Panc1 (cell line): Measurements from ENCODE around the gene CBLL1. TPM values are rescaled to one million over a fixed set of nuclear protein-coding genes. Genes with fewer than 3 reads are reported as not detected.

Experiments used
- ATAC-seq: fragments of 200-7000 bp; cut with Tn5 transposase; 2 replicates; pipeline ENCODE4 v1.9.1; 2020; ENCODE audit warnings: mild to moderate bottlenecking, moderate library complexity
- BruUV-seq: library from RNA; stranded (reverse); fragments of 400-500 nt; replicated peaks from 2 replicates; lab custom pipeline; 2021; lab: Mats Ljungman, UMichigan
- CTCF ChIA-PET: fragments of 300-600 bp; sonication (Branson Sonifier 250); formaldehyde crosslinking; loops from one replicate; lab custom pipeline; 2022; ENCODE audit warnings: antibody characterized with exemption; lab: Charles Lee
- POLR2A ChIA-PET: fragments of 300-600 bp; sonication (Branson Sonifier 250); formaldehyde crosslinking; loops from one replicate; lab custom pipeline; 2022; ENCODE audit warnings: antibody characterized with exemption; lab: Charles Lee
- DNase-seq: peaks from one replicate; pipeline ENCODE4 v3.0.0-alpha.2; 2010; ENCODE audit warnings: low read depth, low spot score
- H3K27ac ChIP-seq: 2 replicates; pipeline ENCODE4 v1.5.1; 2011; ENCODE audit warnings: mild to moderate bottlenecking, low read length, inconsistent platforms
- H3K27me3 ChIP-seq: fragments of 200-500 bp; sonication (Bioruptor generic); 2 replicates; pipeline ENCODE4 v1.6.0; 2014; ENCODE audit warnings: low read length, inconsistent platforms; ENCODE audit not compliant: control insufficient read depth, insufficient read depth
- H3K36me3 ChIP-seq: fragments of 200-500 bp; sonication (Bioruptor generic); 2 replicates; pipeline ENCODE4 v1.5.1; 2014; ENCODE audit warnings: inconsistent platforms, mild to moderate bottlenecking, low read length, moderate library complexity; ENCODE audit not compliant: control insufficient read depth, insufficient read depth
- H3K4me1 ChIP-seq: 2 replicates; pipeline ENCODE4 v1.5.1; 2011; ENCODE audit warnings: inconsistent platforms, mild to moderate bottlenecking, low read length, moderate library complexity; ENCODE audit not compliant: control insufficient read depth, insufficient read depth
- H3K4me3 ChIP-seq, 2 experiments: 2 replicates each; pipeline ENCODE4 v1.5.1; 2011 to 2012; ENCODE audit warnings: low read depth in 2 of 2, low read length in 2 of 2, mild to moderate bottlenecking in 2 of 2, inconsistent platforms in 1 of 2, moderate library complexity in 1 of 2
- H3K9me3 ChIP-seq: fragments of 200-500 bp; sonication (Bioruptor generic); 2 replicates; pipeline ENCODE4 v1.5.1; 2014; ENCODE audit warnings: low read depth, mild to moderate bottlenecking, inconsistent platforms, low read length, moderate library complexity; ENCODE audit not compliant: control insufficient read depth, insufficient read depth
- CTCF ChIP-seq: fragments of 450-650 bp; IDR thresholded peaks from 2 replicates; pipeline ENCODE4 v1.5.1; 2017; ENCODE audit warnings: mild to moderate bottlenecking
- POLR2AphosphoS5 ChIP-seq: IDR thresholded peaks from 2 replicates; pipeline ENCODE4 v1.6.1; 2012; ENCODE audit warnings: mild to moderate bottlenecking, low read depth, low read length, moderate library complexity
- REST ChIP-seq, 2 experiments: IDR thresholded peaks; 2 replicates each; pipeline ENCODE4 v1.6.1; 2011 to 2012; ENCODE audit warnings: low read depth in 2 of 2, control low read depth in 1 of 2, low read length in 1 of 2, mild to moderate bottlenecking in 1 of 2, moderate library complexity in 1 of 2; ENCODE audit not compliant: insufficient read depth in 1 of 2
- SIN3A ChIP-seq: IDR thresholded peaks from 2 replicates; pipeline ENCODE4 v1.6.1; 2012; ENCODE audit warnings: low read depth, mild to moderate bottlenecking, low read length, moderate library complexity, borderline replicate concordance; ENCODE audit not compliant: insufficient read depth
- TCF7L2 ChIP-seq: IDR thresholded peaks from 2 replicates; pipeline ENCODE4 v1.6.1; 2011; ENCODE audit warnings: mild to moderate bottlenecking, low read depth, low read length, inconsistent platforms
- in situ Hi-C: cut with HindIII; loops from 2 replicates; pipeline ENCODE4 v1.10.0; 2016; ENCODE audit warnings: low sequenced_read_pairs, low pct_unique_long_range_greater_than_20kb
- intact Hi-C: fragments of 100-400 bp; cut with micrococcal nuclease; formaldehyde crosslinking; loops from one replicate; pipeline ENCODE4 v1.10.0; 2022; ENCODE audit not compliant: unreplicated experiment
- total RNA-seq: library from RNA; stranded (reverse); gene quantifications from one replicate; pipeline ENCODE4 v1.2.1, GENCODE V29; 2021; ENCODE audit not compliant: unreplicated experiment

Gene CBLL1
- total RNA-seq, 1 experiment from 2014 or later: 34.7 TPM

GRCh38 chr7:107783648-107784047 lies 39.7 kb downstream of the CBLL1 start:
- BruUV-seq: no TSS peak
- peaks cover 12% of the 10 kb centered on the region for H3K27me3 ChIP-seq
- TF ChIP-seq SIN3A: no peak
- no peak for TF ChIP-seq TCF7L2
- TF ChIP-seq REST (IDR thresholded peaks at IDR 0.05; ENCODE audit: insufficient read depth in 1 of 2, low read depth in 2 of 2, low read length in 1 of 2): no peak
- TF ChIP-seq POLR2AphosphoS5: no peak
- no peak for TF ChIP-seq CTCF
- ATAC-seq: no peak
- no peaks in the 10 kb centered on the region for H3K9me3 ChIP-seq
- no peak for DNase-seq
- ChIA-PET POLR2A (no interaction called here), CTCF (no interaction called here)
- no peaks in the 10 kb centered on the region for H3K36me3 ChIP-seq
- H3K4me3 ChIP-seq: no peak overlapping the region
- in situ Hi-C loops (no loop called here), intact Hi-C loops (no loop called here)
- H3K27ac ChIP-seq: no peak overlapping the region
- no peaks in the 10 kb centered on the region for H3K4me1 ChIP-seq

GRCh38 chr7:107785170-107785569 lies 41.2 kb downstream of the CBLL1 start:
- Histone ChIP-seq H3K27me3 (peaks cover 12% of the 10 kb centered on the region), H3K27ac (no peak overlapping the region), H3K4me3 (no peak overlapping the region), H3K4me1 (no peaks in the 10 kb centered on the region), H3K9me3 (no peaks in the 10 kb centered on the region), H3K36me3 (no peaks in the 10 kb centered on the region)
- intact Hi-C loops (no loop called here), in situ Hi-C loops (no loop called here)
- ChIA-PET CTCF (no interaction called here), POLR2A (no interaction called here)
- BruUV-seq: no TSS peak
- TF ChIP-seq SIN3A: no peak
- DNase-seq (no peak), ATAC-seq (no peak)

- no peak for ATAC-seq
- H3K4me1 ChIP-seq: no peaks in the 10 kb centered on the region
- no peaks in the 10 kb centered on the region for H3K36me3 ChIP-seq
- no peak overlapping the region for H3K27ac ChIP-seq
- no peak for DNase-seq
- in situ Hi-C loops (no loop called here), intact Hi-C loops (no loop called here)
- POLR2A ChIA-PET: no interaction called here
- no peaks in the 10 kb centered on the region for H3K9me3 ChIP-seq
- CTCF ChIA-PET: no interaction called here
- no TSS peak for BruUV-seq
- peaks cover 12% of the 10 kb centered on the region for H3K27me3 ChIP-seq
- no peak overlapping the region for H3K4me3 ChIP-seq
- TF ChIP-seq SIN3A (no peak), POLR2AphosphoS5 (no peak), TCF7L2 (no peak), CTCF (no peak), REST (IDR thresholded peaks at IDR 0.05; ENCODE audit: insufficient read depth in 1 of 2, low read depth in 2 of 2, low read length in 1 of 2) (no peak)
Measured at GRCh38 chr7:107785926-107786325, 42.0 kb downstream of the CBLL1 start.
